ENCODE measurements around the gene HSPA12A.

HSPA12A gene

DNA sequence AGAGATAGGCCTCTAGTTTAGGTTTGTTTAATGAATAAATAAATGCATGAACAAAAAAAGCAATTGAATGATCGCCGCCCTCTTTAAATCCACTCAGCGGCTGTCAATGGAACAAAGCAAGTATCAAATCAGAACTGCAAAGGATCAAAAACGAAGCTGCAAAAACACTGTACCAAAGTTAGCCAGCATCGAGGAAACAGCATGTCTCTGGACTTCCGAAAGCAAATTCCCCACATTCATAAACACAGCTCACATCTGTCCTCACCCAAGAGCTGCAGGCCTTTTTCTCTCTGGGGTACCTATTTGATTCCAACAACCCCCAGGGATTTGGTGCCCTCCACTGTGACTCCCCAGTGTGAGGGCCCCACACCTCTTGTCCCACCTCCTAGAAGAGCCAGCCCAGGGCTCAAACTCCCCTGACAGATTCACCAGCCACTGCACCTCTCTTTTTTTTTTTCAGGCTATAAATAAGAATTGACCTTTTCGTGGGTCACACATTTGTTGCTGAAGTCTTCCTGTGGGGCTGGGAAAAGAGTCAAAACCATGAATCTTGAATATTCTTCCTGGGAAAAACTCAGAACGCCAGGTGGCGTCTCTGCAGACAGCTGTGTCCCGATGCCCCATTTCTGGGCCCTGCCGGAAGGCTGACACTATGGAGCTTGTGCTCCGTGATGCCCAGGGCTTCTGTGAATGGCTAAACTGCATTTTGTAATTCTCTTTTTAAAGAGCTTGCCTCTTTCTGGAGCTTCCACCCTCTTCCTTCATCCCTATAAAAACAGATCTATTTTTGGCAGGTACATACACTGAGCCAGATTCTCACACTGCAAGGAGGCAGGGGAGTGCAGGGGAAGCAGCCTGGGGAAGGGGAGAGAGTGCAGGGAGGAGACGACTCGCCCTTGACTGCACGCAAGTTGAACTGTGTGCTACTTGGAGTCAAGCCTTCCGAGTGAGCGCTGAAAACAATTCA is 51.7 kb downstream of the HSPA12A start:
- DNase-seq, result no peak

DNA sequence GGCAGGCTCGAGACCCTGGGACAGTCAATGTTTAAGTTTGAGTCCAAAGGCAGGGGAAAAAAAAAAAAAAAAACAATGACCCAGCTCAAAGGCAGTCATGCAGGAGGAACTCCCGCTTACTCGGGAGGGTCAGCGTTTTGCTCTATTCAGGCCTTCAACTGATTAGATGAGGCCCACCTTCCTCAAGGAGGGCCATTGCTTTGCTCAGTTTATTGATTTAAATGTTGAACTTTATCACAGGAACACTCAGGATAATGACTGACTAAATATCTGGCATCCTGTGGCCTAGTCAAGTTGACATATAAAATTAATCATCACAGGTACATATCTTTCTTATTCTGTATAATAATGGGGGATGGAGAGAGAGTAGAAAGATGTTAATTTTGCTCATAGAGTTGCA is 52.6 kb downstream of the HSPA12A start:
- no peak for DNase-seq

DNA sequence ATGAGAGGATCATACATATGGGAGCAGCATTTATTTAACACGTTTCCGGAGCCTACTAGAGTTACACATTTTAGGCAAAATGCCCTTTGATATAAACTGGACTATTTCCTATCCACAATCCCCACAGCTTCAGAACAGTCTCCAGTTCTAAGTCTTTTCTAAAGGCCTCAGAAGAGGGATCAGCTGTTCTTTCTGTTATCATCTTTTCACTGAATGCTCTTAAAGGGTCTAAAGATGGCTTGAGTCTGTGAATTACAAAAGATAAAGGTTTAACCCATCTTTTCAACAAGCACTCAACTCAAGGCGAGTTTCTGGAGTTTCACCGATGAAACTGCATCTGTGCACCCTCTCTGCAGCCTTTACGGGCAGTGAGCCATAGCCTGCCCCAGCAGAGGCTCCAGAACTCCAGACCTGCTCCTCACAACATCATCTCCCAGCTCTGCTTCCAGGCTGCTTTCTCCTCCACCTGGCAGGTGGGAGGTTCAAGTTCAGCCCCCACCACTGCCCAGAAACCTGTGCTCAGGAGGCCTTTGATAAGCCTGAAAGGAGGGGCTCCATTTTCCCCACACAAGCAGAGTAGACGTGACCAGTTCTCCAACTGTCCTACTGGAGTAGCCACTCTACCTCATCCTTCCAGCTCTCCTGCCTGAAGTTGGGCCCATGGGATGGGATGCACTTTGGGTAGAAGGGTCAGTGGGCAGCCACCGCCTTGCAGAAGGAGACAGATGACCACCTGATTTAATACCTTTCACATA is 53.4 kb downstream of the HSPA12A start:
- DNase-seq, result no peak

DNA sequence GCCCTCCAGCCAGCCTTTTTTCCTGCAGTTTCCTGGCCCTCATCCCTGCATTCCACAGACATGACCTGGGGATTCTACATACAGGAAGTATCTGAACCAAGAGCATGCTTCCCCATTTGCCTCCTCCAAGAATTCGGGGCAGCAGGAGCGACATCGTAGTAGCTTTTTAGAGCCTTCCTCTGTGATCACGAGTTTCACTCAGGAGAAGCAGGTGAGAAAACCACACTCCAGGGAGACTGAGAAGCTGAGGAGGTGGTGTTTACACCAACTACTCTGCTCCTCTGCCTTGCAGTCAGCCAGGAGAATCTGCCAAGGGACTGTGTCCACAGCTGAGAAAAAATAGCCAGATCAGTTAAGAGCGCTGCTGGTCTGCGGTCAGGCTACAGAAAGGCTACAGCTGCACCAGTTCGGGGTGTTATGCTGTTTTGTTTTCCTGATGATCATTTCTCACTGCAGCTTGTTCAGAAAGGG is 54.1 kb downstream of the HSPA12A start:
- DNase-seq, result no peak

DNA sequence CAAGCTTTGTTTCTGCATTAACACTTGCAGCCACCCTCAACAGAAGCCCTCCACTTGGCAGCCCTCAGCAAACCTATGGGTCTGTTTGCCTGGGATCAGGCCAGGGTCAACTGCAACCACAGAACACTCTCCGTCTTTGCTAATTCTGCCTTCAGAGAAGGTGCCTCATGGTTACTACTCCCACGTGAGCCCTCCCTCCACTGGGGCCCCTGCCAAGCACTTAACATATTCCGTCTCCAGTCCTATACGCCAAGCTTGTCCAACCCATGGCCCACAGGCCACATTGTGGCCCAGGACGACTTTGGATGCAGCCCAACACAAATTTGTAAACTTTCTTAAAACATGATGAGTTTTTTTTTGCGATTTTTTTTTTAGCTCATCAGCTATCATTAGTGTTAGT is 54.7 kb downstream of the HSPA12A start:
- DNase-seq, result no peak

DNA sequence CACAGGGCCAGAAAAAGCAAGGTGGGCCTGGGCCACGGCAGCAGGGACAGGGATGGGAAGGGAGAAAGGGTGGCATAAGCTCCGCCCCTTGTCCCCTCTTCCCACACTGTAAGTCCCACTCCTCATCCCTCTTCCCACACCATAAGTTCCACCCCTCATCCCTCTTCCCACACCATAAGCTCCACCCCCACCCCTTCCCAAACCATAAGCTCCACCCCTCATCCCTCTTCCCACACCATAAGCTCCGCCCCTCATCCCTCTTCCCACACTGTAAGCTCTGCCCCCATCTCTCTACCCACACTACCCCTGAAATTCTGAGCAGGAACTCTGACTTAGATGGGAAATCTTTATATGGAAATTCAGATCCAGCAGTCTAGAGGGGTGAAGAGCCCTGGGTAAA is 55.7 kb downstream of the HSPA12A start:
- no peak for DNase-seq

DNA sequence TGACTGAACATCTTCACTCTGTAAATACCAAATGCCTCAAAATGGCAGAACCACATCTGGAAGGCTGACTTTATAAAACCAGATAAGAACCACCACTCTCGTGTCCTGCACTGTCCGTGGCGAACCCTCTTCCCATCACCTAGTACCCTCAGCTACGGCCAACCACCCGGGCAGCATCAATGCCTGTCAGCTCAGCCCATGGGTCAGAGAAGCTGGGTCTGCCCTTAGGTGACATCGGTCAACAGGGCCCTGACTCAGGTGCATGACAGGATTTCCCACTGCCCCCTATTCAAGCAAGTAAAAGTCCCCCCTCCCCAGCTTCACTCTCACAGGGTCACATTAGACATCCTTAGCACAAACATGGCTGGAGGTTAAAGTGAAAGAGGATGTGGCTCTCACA is 56.6 kb downstream of the HSPA12A start:
- DNase-seq, result no peak

DNA sequence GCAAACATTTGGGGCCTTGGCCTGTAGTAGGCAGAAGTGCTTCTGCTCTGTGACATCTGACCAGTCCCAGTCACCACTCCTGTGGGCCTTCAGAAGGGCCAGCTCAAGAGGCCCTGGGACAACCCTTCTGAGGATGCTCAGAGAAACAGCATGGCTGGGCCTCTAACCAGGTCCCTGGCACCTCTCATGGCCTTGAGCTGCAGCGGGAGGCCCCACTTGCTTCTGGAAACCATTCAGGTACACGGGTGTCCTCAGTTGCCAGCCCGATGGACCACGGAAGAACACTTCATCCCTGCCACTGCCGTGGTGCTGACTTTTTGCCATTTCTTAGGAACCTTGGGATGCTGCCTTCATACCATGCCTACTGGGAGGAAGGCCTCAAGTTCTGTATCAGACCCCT is 57.6 kb downstream of the HSPA12A start:
- DNase-seq, result no peak

DNA sequence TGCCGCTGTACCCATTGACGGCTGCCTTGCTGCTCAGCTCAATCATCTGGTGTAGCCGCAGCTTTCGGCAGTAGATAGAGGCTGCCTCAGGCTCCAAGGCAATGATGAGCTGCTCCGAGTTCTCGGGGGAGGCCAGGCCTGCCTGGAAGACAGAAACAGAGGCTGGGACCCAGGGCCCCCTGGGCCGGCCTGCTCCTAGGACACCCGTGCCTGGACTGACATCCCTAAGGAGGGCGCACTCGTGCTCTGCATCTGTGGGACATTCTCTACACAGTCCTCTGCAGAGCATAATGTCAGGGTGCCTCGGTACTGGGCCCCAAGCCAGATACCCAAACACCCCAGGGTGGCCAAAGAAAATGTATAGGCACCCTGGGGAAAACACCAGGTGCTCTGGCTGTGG is 58.5 kb downstream of the HSPA12A start:
- no peak for DNase-seq

DNA sequence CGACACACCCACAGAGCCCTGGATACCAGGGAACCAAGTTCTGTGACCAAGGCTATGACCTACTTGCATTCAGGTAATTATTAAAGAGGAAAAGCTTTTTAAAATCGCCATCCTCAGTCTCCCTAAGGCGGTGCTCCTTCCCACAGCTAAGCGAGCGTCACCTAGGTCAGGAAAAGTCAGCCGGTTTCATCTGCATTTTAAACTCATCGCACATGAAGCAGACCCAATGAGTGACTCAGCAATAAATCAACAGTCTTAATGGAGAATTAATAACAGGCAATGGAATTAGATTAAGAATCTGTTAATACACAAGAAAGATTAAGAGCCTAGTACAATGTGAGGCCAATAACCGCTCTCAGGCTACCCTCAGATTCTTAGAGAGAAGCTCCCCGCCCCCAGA is 59.2 kb downstream of the HSPA12A start:
- no peak for DNase-seq

DNA sequence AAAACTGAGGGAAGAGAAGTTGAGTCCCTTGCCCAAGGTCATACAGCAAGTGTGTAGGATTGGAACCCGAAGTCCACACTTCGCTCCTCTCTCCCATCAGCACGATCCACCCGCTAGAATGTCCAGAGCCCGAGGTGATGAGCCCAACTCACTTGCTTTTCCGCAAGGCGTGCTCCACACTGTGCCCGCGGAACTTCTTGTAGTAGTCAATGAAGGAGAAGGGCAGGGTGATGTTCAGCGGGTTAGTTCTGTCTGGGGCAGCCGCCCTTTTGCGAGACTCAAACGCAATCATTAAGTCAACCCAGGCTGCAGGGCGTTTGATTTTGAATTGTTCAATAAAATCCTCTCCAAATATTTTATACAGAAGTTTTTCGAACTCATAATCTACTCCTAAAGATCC is 63.0 kb downstream of the HSPA12A start:
- no peak for DNase-seq

DNA sequence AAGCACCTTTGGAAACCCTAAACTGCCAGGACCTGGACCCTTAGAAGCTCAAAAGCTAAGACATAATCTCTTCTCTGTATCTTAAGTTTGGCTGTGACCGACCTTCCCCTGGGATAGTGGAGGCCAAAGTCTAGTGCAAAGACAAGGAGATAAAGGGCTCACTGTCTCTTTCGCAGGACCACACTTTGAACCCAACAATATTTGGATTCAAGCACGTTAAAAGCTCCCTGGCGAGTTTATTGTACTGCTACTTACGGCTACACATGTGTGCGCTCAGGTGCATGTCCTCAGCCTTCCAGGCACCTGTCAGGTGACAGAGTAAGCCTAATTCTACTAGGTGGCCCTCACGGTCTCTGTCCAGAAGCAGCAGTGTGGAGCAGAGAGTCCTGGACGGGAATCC is 65.7 kb downstream of the HSPA12A start:
- no peak for DNase-seq

DNA sequence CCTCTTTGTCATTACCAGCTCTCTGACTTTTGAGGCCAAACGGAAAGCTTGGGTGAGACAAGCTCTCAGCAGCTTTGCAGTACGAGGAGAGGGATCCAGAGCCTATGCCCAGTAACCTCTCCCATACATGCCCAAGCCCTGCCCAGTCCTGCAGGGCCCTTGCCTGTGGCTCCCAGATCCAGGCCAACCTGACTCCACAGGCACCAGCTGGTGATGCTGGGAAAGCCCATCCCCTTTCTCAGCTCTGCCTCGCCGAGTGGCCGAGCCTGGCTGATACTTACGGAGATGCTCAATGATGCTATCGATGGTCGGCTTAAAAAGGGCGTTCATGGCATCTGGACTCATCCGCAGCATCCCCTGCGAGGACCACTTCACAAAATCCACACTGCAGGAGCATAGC is 66.2 kb downstream of the HSPA12A start:
- no peak for DNase-seq

DNA sequence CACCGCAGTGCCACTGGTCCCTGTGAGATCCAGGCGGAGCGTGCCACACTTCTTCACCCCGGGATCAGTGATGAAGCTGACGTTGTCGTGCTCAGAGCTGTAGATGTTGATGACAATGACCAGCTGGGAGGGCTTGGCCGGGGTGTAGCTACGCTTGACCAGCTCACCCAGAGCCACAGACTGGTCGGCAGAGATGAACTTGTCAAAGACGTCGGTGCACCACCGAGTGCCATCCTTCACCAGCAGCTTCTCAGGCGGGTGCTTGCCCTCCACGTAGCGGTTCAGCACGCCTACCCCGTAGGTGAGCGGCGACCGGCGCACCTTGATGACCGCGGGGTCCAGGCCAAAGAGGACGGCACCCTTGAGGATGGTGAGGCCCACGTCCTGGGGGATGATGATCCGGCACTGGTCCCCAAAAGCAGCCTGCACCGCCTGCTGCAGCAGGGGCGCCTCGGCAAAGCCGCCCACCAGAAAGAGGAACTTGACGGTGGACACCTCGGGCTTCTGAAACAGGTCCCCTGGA is 67.4 kb downstream of the HSPA12A start:
- DNase-seq, result no peak

DNA sequence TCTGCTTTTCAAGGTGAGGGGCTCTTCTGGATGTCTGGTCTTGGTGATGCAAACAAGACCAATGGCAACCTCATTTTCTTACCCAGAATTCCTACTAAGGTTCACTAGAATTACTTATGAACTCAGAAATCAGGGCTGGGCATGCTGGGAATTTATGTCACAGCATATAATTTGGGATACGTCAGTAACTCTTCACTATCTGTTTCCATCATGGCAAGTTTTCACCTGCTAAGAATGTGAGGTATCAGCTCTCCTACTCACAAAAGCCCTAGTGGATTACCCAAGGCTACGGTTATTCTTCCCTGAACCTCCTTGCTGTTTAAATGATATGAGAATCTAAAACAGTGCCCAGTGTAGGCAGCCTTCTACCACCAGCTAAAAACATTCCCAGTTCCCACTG is 68.5 kb downstream of the HSPA12A start:
- DNase-seq, result no peak

DNA sequence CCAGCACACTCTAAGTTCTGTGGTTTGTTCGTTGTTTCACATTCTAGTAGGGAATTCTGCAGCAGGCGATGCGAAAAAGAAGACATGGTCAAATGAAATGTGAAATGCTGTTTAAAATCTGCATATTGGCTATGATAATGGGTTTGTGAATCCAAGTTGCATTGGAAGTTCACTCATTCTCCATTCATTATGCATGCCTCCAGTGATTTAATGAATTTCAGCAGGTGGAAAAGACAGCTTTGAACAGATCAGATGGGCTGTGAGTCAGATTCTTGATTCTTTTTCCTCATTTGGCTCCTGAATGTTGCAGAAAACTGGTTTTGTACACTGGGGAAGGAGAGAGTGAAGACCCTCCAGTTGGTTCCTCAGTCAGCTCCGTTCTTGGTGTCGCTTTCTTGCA is 69.5 kb downstream of the HSPA12A start:
- no peak for DNase-seq

DNA sequence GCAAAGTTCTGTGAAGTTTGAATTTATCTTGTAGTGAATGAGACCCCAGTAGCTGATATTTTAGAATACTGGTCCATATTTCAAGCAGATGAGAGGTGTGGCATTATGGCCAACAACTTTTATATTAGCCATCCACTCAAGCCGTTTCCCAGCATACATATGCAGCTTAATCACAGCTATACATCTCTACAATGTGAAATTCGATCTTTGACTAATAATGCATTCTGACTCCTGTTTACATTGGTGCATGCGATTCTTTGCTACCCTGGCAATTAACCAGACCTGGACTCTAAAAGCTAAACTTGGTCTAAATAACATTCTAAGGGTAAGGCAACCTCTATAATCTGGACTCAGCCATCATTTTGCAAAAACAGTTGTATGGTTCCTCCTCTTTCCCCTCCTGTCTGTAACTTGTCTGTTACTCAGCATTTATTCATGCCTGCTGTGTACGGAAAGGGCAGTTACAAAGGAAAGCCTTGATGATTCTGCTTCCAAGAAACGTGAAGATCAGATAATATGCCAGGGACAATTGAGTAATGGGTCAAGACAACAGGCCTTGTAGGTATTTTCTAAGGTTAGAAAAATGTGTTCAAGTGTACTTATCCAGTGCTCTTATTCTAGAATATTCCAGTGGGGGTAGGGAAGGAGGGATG is 71.0 kb downstream of the HSPA12A start:
- DNase-seq, result no peak

DNA sequence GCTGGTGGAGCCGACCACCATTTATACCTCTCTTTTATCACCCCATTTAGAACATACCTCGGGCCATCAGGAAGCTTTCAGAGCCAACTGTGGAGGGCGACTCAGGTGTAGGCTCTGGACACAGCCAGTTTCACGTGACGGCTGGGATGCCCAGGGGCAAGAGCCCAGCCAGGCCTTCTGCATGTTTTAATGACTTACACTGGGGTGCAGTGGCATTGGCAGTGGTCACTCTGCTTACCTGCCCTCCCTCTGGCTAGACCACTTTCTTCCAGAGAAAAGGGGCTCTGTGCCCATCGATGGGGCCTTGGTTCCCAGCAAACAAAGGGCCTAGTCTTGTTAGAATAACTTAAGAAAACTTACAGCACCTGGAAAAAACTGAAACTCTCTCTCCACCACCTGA is 71.7 kb downstream of the HSPA12A start:
- DNase-seq, result no peak

DNA sequence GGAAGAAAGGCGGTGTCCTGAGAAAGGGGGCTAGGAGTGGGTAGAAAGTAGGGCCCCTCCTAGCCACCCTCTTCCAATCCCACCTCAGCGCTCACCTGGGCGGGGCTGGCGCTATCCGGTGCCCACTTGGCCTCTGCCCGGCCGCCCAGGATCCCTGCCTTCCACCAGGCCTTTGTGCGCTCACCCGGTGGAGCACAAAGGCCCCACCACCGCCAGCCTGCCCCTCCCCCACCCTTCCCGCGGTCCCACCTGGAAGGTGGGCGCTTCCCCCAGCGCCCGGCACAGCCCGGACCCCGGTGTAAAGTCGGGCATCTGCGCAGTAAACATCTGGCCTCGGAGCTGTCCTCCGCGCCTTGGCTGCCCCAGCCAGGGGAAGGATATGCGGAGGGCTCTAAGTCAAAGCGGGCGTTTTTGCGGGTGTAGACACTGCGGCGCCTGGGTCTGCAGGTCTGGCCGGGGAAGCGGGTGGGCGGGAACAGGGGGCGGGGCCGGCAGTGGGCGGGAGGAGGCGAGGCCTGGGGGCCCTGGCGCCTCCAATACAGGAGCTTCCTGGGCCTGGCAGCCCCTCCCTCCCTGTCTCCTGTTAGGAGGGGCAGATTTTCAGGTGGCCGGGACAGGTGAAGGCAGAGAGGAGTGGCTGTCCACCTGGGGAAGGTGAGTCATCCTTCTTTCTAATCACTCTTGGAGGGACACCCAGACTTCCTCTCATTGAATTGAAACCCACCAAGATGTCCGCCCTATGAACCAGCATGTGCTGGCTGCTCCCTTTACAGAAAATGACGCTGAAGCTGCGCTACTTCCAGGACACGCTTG is 72.3 kb downstream of the HSPA12A start:
- DNase-seq, result no peak

DNA sequence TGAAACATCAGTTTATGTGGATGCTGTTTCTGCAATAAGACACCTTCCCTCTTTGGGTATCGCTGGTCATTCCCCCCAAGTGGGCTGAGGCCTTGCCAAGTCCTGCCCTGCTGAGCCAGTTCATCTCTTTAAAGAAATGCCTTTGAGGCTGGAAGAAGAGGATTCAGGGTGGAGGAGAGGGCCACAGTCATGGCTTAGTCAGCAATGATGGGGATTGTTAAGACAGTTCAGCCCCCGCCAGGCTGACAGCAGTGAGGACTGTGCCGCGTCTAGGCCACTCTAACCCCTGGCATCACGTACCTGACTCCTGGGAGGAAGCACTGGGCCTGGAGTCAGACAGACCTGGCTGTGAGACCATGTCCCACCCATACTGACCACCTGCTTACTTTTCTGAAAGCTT is 73.3 kb downstream of the HSPA12A start:
- no peak for DNase-seq

DNA sequence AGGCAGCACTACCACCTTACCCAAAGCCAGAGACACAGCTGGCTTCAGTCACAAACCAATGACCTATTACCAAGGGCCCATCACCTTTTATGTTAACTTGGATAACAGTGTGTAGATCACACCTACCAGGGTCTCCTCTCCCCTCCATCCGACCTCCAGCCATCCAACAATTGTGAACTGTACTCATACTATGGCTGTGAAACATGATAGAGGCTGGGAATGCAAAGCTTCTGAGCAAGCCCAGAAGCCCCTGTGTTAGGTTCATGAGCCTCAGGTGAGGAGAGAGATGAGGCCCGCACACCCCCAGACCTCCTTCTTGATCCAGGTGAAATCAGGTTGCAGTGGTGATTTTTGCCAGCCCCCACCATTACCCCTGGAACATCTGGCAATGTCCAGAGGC is 73.9 kb downstream of the HSPA12A start:
- DNase-seq, result no peak

DNA sequence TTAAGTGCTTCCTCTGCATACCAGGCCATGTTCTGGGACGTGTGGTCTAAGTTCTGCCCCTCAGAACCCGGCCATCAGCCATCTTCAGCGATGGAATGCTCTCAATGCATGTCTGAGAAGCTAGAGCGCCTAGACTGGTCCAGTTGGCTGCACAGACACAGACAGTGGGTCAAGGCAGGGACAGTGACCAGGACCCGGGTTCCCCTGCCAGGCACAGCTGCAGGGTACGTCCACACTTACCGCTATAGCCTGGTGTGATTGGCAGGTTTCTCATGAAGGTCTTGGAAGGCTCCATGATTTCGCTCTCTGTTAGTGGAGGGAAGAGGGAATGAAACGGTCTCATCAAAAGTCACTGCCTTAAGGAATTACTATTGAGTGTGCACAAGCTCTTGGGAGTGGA is 74.3 kb downstream of the HSPA12A start:
- no peak for DNase-seq

DNA sequence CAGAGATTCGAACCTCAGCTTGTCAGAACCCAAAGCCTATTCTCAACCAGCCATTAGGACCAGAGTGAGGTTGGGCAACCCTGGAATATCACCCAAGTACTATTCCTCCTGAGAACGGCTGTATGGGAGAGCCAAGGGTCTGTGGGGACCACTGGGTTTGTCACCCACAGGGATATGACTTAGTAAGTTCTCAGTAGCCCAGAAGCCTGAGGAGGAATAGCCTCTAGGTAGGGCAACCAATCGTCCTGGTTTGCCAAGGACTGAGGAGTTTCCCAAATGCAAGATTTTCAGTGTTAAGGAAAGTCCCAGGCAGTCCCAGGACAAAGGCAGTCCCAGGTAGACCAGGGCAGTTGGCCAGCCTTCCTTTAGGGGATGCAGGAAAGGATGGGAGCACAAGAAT is 74.9 kb downstream of the HSPA12A start:
- DNase-seq, result no peak
